Psoas muscle (tissue), 8 donors: Measurements from ENCODE around the gene FOXP1. TPM values are rescaled to one million over a fixed set of nuclear protein-coding genes. Genes with fewer than 3 reads are reported as not detected.

Experiments
- ATAC-seq, 4 donors: fragments of 200-7000 bp; cut with Tn5 transposase; one replicate each; pipeline ENCODE4 v1.9.1; 2020; ENCODE audit warnings: moderate library complexity in 3 of 4, mild to moderate bottlenecking in 2 of 4
- DNase-seq, 2 donors: peaks; one replicate each; pipeline ENCODE4 v3.0.0-alpha.2; 2020
- H3K27ac ChIP-seq: fragments of 200-600 bp; one replicate; pipeline ENCODE4 v1.8.0; 2022
- H3K27me3 ChIP-seq, 3 donors: fragments of 200-600 bp in 1 of 3; one replicate each; pipeline versions ENCODE4 v1.6.1 to v1.8.0; 2013 to 2022; ENCODE audit warnings: low read length in 2 of 3, mild to moderate bottlenecking in 2 of 3, moderate library complexity in 1 of 3; ENCODE audit not compliant: insufficient read depth in 3 of 3
- H3K36me3 ChIP-seq, 2 donors: fragments of 200-600 bp in 1 of 2; one replicate each; pipeline versions ENCODE4 v1.6.1 to v1.8.0; 2013 to 2022; ENCODE audit warnings: low read depth in 1 of 2, mild to moderate bottlenecking in 1 of 2, moderate library complexity in 1 of 2; ENCODE audit not compliant: insufficient read depth in 1 of 2
- H3K4me1 ChIP-seq: fragments of 200-600 bp; one replicate; pipeline ENCODE4 v1.8.0; 2022
- H3K4me3 ChIP-seq: fragments of 200-600 bp; one replicate; pipeline ENCODE4 v1.8.0; 2022; ENCODE audit warnings: mild to moderate bottlenecking
- H3K9me3 ChIP-seq: fragments of 200-600 bp; one replicate; pipeline ENCODE4 v1.8.0; 2022
- CTCF ChIP-seq: fragments of 200-600 bp; IDR thresholded peaks from one replicate; pipeline ENCODE4 v1.8.0; 2022; ENCODE audit warnings: antibody characterized with exemption
- WGBS, 3 donors: extraction: QIAGEN DNeasy Blood & Tissue Kit; methylation state at CpG; one replicate each; pipeline versions ENCODE4 v1.1.6 to v1.1.7; 2013; 5-methylcytosine and 5-hydroxymethylcytosine counted together
- intact Hi-C, 2 donors: fragments of 100-400 bp; cut with DNase I; formaldehyde crosslinking; loops; one replicate each; pipeline versions ENCODE4 v1.11.0 to v1.14.2; 2022
- polyA plus RNA-seq, 3 donors: library from polyadenylated mRNA; stranded (reverse); fragments of 200-250 nt; gene quantifications; one replicate each; pipeline ENCODE4 v1.2.3, GENCODE V29; 2013
- total RNA-seq, 4 donors: library from RNA; stranded (reverse); fragmentation: NEBNext Ultra II Directional in 2 of 4; extraction: Animal tissue kit (Norgen Biotek cat#: 25700) in 2 of 4; gene quantifications; one replicate each; pipeline versions ENCODE4 v1.2.1 to v1.2.4, GENCODE V29; 2021 to 2023
- donor health status: healthy with polysubstance abuse.
- donor health status: DM: no; HTN: no; CAD: no; lungs with moderate emphysema.
- donor health status: Bipolar disorder and iron deficiency.
- donor health status: healthy.
- donor health status: DM: yes; HTN: yes; CAD: no.
- donor health status: DM: no; HTN: no; CAD: no.
- donor health status: DM: no; HTN: no; CAD: no.
- donor health status: DM: yes; HTN: yes; CAD: no.

Gene FOXP1
- total and polyA plus RNA-seq, 7 donors: 2.6 to 26.4 (median 15.4) TPM

- TF ChIP-seq CTCF: no peak
- H3K4me1 ChIP-seq: no peaks in the 10 kb centered on the region
- WGBS, 3 donors: 56 to 62% (median 58%) methylated on average over 3 of the region's 3 CpGs
- no peak overlapping the region for H3K4me3 ChIP-seq
- no peak overlapping the region for H3K27ac ChIP-seq
- ATAC-seq (no peak), DNase-seq (no peak)
- no peaks in the 10 kb centered on the region for H3K27me3 ChIP-seq
- no peaks in the 10 kb centered on the region for H3K9me3 ChIP-seq
- intact Hi-C loops: no loop called here
- H3K36me3 ChIP-seq: peaks cover 0 to 18% of the 10 kb centered on the region in 2 donors
These were observed 475.6 kb downstream of the FOXP1 start for GRCh38 chr3:71107926-71108325.

GRCh38 chr3:71104976-71105375 is 478.6 kb downstream of the FOXP1 start:
- Histone ChIP-seq H3K36me3 (no peaks in the 10 kb centered on the region), H3K4me1 (no peaks in the 10 kb centered on the region), H3K27me3 (no peaks in the 10 kb centered on the region), H3K27ac (no peak overlapping the region), H3K4me3 (no peak overlapping the region), H3K9me3 (no peaks in the 10 kb centered on the region)
- 89 to 93% (median 91%) methylated on average over 6 of the region's 6 CpGs for WGBS, 3 donors
- no peak for TF ChIP-seq CTCF
- intact Hi-C loops: no loop called here
- ATAC-seq: no peak
- DNase-seq: no peak

- intact Hi-C loops: no loop called here
- TF ChIP-seq CTCF: no peak
- no peak for DNase-seq
- H3K4me1 ChIP-seq: no peaks in the 10 kb centered on the region
- no peaks in the 10 kb centered on the region for H3K9me3 ChIP-seq
- no peak overlapping the region for H3K27ac ChIP-seq
- H3K27me3 ChIP-seq: no peaks in the 10 kb centered on the region
- no peak for ATAC-seq
- no peak overlapping the region for H3K4me3 ChIP-seq
- 76 to 83% (median 80%) methylated on average over 3 of the region's 3 CpGs for WGBS, 3 donors
- H3K36me3 ChIP-seq: no peaks in the 10 kb centered on the region
These were observed 479.0 kb downstream of the FOXP1 start for GRCh38 chr3:71104556-71104955.

GRCh38 chr3:71104121-71104541 is 479.4 kb downstream of the FOXP1 start:
- H3K27ac ChIP-seq: no peak overlapping the region
- H3K27me3 ChIP-seq: no peaks in the 10 kb centered on the region
- no peak for DNase-seq
- ATAC-seq: no peak
- intact Hi-C loops: no loop called here
- no peaks in the 10 kb centered on the region for H3K9me3 ChIP-seq
- H3K4me3 ChIP-seq: no peak overlapping the region
- no peaks in the 10 kb centered on the region for H3K4me1 ChIP-seq
- TF ChIP-seq CTCF: no peak
- H3K36me3 ChIP-seq: no peaks in the 10 kb centered on the region
- 75 to 86% (median 81%) methylated on average over 6 of the region's 6 CpGs for WGBS, 3 donors

GRCh38 chr3:71103430-71103921 is 480.1 kb downstream of the FOXP1 start:
- intact Hi-C loops: no loop called here

More at GRCh38 chr3:71103430-71103921, 480.1 kb downstream of the FOXP1 start:
- Histone ChIP-seq H3K9me3 (no peaks in the 10 kb centered on the region), H3K4me1 (no peaks in the 10 kb centered on the region), H3K4me3 (no peak overlapping the region), H3K36me3 (no peaks in the 10 kb centered on the region), H3K27ac (no peak overlapping the region), H3K27me3 (no peaks in the 10 kb centered on the region)
- WGBS, 3 donors: 46 to 57% (median 52%) methylated on average over 9 of the region's 9 CpGs
- no peak for TF ChIP-seq CTCF
- DNase-seq: peak; percentile 47 to 51
- ATAC-seq: no peak
